AG04450 (cell line): ENCODE results near the gene ARSI. TPM values are rescaled to one million over a fixed set of nuclear protein-coding genes. Genes with fewer than 3 reads are reported as not detected.

Experiments used
- CTCF ChIA-PET: fragments of 300-600, 350-600 bp; formaldehyde crosslinking; extraction: SDS; loops from one replicate; lab custom pipeline; 2022; ENCODE audit warnings: antibody characterized with exemption, inconsistent platforms; lab: Charles Lee
- POLR2A ChIA-PET: fragments of 350-600 bp; formaldehyde crosslinking; extraction: SDS; loops from one replicate; lab custom pipeline; 2021; ENCODE audit warnings: antibody characterized with exemption, inconsistent platforms; lab: Yijun Ruan, JAX
- DNase-seq: peaks from one replicate; pipeline ENCODE4 v3.0.0-alpha.2; 2011; ENCODE audit warnings: low read depth, low spot score
- H3K27ac ChIP-seq: one replicate; pipeline ENCODE4 v1.5.1; 2012; ENCODE audit warnings: low read depth, low read length, control low read depth
- H3K27me3 ChIP-seq: one replicate; pipeline ENCODE4 v1.6.0; 2012; ENCODE audit warnings: low read length; ENCODE audit not compliant: control insufficient read depth, insufficient read depth
- H3K4me3 ChIP-seq: 2 replicates; pipeline ENCODE4 v1.5.1; 2011; ENCODE audit warnings: mild to moderate bottlenecking, low read depth, low read length, control low read depth
- H3K9me3 ChIP-seq: 2 replicates; pipeline ENCODE4 v1.5.1; 2012; ENCODE audit warnings: low read length; ENCODE audit not compliant: control insufficient read depth, insufficient read depth
- CTCF ChIP-seq: IDR thresholded peaks from 2 replicates; pipeline ENCODE4 v1.5.1; 2011; ENCODE audit warnings: low read depth, low read length, control low read depth, inconsistent platforms
- polyA plus RNA-seq: library from polyadenylated mRNA; depleted of rRNA; stranded (reverse); fragments of >200 nt; gene quantifications from 2 replicates; pipeline ENCODE4 v1.2.3, GENCODE V29; 2011

ARSI gene
- polyA plus RNA-seq, 1 experiment, result 11.3 TPM

DNA sequence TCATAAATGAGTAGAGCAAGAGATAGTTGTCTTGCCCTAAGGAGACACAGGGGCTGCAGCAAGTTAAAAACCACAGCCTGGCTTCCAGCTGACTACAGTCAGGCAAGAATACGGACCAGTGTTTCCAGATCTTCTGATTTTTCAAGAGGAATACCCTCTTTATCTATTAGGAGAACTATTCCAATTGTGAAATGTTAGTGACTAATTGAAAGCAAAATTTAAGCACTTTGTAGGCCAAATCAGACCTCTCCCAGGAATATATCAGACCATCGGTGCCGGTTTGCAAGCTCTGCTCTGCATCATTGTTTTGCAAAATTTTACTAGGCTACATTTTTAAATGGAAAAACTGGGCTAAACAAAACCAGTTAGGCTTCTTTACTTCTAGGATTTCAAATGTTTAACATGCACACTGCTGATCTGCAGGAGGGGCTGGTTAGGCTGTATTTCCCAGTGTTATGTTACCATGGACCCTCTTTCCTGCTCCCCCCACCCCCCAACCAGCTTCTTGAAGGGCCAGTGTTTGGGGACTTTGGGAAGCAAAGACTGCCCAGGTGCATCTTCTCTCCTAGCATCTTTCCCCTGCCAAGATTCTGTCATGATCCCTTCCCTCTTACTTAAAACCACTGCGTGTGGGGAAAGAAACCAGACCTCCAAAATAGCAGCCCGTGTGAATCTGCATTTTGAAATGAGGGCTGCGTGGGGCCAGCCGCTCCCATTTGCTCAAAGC lies 1.1 kb upstream of the ARSI start:
- peak; percentile 69 for DNase-seq
- Histone ChIP-seq H3K4me3 (no peak overlapping the region), H3K9me3 (no peaks in the 10 kb centered on the region), H3K27me3 (no peaks in the 10 kb centered on the region), H3K27ac (peak overlapping the region; percentile 82)
- CTCF ChIA-PET, result interaction anchor here (1.0 to 2.1 kb wide), 2 partner anchors 47 to 134 kb away, joined by 5 to 7 read pairs; no protein-coding TSS in a partner anchor
- no peak for TF ChIP-seq CTCF
- POLR2A ChIA-PET, result interaction anchor here (0.8 to 3.0 kb wide), 8 partner anchors 9 to 165 kb away, joined by 3 to 22 read pairs (median 4); no protein-coding TSS in a partner anchor

- Histone ChIP-seq H3K27ac (peak overlapping the region; percentile 82), H3K27me3 (no peaks in the 10 kb centered on the region), H3K4me3 (peak overlapping the region; percentile 60; the same call in 1 of the 2 replicates), H3K9me3 (no peaks in the 10 kb centered on the region)
- no peak for TF ChIP-seq CTCF
- no peak for DNase-seq
- CTCF ChIA-PET, result interaction anchor here (1.0 to 2.1 kb wide), 7 partner anchors 9 to 134 kb away, joined by 4 to 8 read pairs (median 5); no protein-coding TSS in a partner anchor
- POLR2A ChIA-PET, result interaction anchor here (0.9 to 3.0 kb wide), 6 partner anchors 14 to 164 kb away, joined by 3 to 22 read pairs (median 4); no protein-coding TSS in a partner anchor
Measured at GRCh38 chr5:150303070-150303615, 438 bp upstream of the ARSI start.

- Histone ChIP-seq H3K27me3 (no peaks in the 10 kb centered on the region), H3K27ac (no peak overlapping the region), H3K4me3 (peak overlapping the region; percentile 60), H3K9me3 (no peaks in the 10 kb centered on the region)
- POLR2A ChIA-PET, result interaction anchor here (1.1 to 1.2 kb wide), 2 partner anchors 34 to 76 kb away, joined by 3 to 4 read pairs; no protein-coding TSS in a partner anchor
- no peak for DNase-seq
- CTCF ChIA-PET, result interaction anchor here (1.1 to 2.1 kb wide), 6 partner anchors 10 to 49 kb away, joined by 4 to 8 read pairs (median 4); no protein-coding TSS in a partner anchor
- TF ChIP-seq CTCF, result no peak
Measured at GRCh38 chr5:150301901-150302300, 804 bp downstream of the ARSI start.

DNA sequence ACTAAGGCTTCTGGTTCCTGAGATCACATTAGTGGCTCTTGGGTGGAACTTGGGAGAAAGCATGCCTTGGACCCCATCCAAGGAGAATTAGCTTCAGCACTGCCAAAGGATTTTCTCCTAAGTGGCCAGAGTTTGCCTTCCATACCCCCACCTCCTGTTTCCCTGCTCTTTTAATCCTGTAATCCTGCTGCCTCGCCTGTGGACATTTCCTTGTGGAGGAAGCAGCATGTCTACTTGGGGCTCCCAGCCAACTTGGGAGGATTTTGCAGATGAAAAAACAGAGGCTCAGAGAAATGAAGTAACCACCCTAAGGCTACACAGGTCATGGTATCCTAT lies 1.6 kb downstream of the ARSI start:
- no peak for TF ChIP-seq CTCF
- CTCF ChIA-PET, result interaction anchor here (0.6 kb wide), 1 partner anchor 127 kb away, joined by 3 read pairs; no protein-coding TSS in a partner anchor
- Histone ChIP-seq H3K27me3 (no peaks in the 10 kb centered on the region), H3K9me3 (no peaks in the 10 kb centered on the region), H3K27ac (no peak overlapping the region), H3K4me3 (peak overlapping the region; percentile 60)
- DNase-seq, result no peak
- POLR2A ChIA-PET, result no interaction called here
